ENCODE data around the gene ZNF609.

- TF ChIP-seq CTCF (IDR thresholded peaks at IDR 0.05) (peak; percentile 72), EZH2 (IDR thresholded peaks at IDR 0.05) (no peak), EZH2phosphoT487 (IDR thresholded peaks at IDR 0.05) (no peak)
Measured at GRCh38 chr15:64686130-64686735, 225.9 kb downstream of the ZNF609 start.

Data from neural progenitor cell (in vitro differentiated cells).